Omental fat pad (tissue), 4 donors: Measurements from ENCODE around the gene SLC22A14. TPM values are rescaled to one million over a fixed set of nuclear protein-coding genes. Genes with fewer than 3 reads are reported as not detected.

Experiments used
- ATAC-seq: fragments of 150-250 bp; one replicate; pipeline ENCODE4 v1.9.1; 2016; ENCODE audit warnings: mild to moderate bottlenecking, moderate library complexity; ENCODE audit not compliant: low FRiP score
- DNase-seq: peaks from one replicate; pipeline ENCODE4 v3.0.0-alpha.2; 2019; ENCODE audit warnings: low spot score
- total RNA-seq, 4 donors: library from RNA; depleted of rRNA; stranded (reverse); fragments of >200 nt; gene quantifications; one replicate each; pipeline ENCODE4 v1.1.0, GENCODE V29; 2016
- TF ChIP-seq, protein P1 (sequence below), 3 donors: fragments of 450-650 bp; IDR thresholded peaks; one replicate each; pipeline ENCODE4 v1.5.1; 2016 to 2017; ENCODE audit warnings: antibody characterized with exemption in 3 of 3, mild to moderate bottlenecking in 3 of 3, moderate library complexity in 2 of 3

The SLC22A14 gene
- total RNA-seq, 4 donors from 2014 or later: 0.24 to 0.65 TPM; not detected in 2

DNA sequence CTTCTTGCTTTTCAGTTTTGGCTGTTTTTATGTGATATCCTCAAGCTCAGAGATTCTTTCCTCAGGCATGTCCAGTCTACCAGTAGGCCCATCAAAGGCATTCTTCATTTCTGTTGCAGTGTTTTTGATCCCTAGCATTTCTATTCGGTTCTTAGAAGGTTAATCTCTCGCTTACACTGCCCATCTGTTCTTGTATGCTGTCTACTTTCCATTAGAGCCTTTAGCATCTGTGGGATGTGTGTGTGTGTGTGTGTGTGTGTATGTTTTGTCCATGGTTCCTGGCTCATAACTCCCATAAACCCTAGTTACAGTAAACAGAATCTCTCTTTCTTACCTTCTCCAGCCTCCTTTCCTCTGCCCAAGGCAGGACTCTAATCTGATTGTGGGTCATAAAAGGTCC is 21.6 kb upstream of the SLC22A14 start:
- TF ChIP-seq, protein P1, sequence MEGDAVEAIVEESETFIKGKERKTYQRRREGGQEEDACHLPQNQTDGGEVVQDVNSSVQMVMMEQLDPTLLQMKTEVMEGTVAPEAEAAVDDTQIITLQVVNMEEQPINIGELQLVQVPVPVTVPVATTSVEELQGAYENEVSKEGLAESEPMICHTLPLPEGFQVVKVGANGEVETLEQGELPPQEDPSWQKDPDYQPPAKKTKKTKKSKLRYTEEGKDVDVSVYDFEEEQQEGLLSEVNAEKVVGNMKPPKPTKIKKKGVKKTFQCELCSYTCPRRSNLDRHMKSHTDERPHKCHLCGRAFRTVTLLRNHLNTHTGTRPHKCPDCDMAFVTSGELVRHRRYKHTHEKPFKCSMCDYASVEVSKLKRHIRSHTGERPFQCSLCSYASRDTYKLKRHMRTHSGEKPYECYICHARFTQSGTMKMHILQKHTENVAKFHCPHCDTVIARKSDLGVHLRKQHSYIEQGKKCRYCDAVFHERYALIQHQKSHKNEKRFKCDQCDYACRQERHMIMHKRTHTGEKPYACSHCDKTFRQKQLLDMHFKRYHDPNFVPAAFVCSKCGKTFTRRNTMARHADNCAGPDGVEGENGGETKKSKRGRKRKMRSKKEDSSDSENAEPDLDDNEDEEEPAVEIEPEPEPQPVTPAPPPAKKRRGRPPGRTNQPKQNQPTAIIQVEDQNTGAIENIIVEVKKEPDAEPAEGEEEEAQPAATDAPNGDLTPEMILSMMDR (IDR thresholded peaks at IDR 0.05): no peak
- DNase-seq (no peak), ATAC-seq (no peak)

DNA sequence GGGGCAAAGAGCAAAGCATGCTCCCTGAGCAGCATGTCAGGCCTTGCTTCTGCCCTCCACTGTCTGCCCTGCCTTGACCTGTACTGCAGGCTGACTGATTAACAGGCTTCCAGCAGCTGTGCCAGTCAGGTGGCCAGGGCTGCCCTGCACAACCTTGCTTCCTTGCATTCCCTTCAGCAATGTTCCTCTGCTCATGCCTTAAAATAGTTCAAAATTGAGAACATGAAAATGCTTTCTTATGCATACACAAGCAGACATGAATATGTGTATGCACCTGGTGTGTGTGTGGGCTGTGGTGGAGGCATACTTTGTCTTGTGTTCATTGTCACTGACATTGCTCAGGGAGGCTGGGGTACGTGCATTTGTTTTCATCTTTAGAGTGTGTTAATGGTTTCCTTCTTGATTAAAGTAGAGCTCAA is 17.7 kb upstream of the SLC22A14 start:
- TF ChIP-seq, protein P1 (IDR thresholded peaks at IDR 0.05): no peak
- DNase-seq (no peak), ATAC-seq (no peak)

DNA sequence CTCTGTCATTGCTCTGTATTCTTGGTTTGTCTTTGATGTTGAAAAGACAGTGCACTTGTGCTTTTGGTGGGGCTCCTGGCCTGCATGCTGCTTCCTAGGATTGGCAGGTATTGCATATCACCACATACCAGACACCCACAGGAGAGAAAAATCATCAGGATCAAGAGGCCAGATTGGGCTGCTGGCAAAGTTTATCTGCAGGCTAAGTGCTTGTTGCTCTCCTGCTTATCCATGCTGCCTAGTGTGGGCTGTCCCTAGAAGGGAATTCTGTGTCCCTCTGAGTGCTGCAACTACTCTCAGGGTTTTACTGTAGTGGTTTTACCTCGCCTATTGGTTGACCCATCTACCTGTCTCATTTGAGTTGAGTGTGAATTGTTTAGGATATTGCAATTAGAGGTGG is 17.3 kb upstream of the SLC22A14 start:
- no peak for ATAC-seq
- TF ChIP-seq, protein P1 (IDR thresholded peaks at IDR 0.05): no peak
- no peak for DNase-seq

DNA sequence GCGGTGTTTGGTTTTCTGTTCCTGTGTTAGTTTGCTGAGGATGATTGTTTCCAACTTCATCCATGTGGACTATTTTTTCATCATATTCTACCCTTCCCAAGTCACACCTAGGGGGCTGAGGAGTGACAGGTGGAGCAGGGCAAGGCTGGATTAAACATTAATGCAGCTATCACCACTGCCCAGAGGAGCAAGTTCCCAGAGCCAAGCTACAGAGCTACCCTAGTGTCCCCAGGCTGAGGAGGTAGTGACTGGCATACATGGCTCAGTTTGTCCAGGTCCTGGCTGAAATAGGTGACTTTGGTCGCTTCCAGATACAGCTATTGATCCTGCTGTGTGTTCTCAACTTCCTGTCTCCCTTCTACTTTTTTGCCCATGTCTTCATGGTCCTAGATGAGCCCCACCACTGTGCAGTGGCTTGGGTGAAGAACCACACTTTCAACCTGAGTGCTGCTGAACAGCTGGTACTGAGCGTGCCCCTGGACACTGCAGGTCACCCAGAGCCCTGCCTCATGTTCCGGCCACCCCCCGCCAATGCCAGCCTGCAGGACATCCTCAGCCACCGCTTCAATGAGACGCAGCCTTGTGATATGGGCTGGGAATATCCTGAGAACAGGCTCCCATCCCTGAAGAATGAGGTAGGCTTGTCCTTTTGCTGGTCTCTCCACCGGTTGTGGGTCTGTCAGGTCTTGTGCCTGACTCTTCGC is 16.3 kb upstream of the SLC22A14 start, which contains the start of gene SLC22A13:
TSS of gene SLC22A13 (plus strand) at position 209 of the 704 bp plus-strand sequence. CDS start at position 258, 49 bp downstream.
- no peak for ATAC-seq
- no peak for DNase-seq
- TF ChIP-seq, protein P1 (IDR thresholded peaks at IDR 0.05): no peak

DNA sequence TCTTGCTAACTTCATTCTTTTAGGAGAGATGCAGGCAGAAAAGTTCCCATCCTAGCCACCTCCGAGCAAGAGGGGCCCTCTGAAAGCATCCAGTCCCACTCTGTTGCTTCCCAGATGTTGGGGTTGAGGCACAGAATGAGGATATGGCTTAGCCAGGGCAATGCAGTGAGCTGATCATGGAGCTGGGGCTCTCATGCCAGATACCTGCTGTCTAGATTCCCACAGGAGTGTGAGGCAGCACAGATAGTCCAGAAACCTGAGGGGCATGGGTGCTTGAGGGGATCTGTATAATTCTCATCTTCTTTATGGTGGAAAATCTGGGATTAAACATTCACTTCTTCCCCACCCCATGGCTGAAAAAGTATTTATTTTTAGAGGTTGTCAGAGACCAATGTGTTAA is 15.3 kb upstream of the SLC22A14 start:
- ATAC-seq (no peak), DNase-seq (no peak)
- TF ChIP-seq, protein P1 (IDR thresholded peaks at IDR 0.05): no peak

DNA sequence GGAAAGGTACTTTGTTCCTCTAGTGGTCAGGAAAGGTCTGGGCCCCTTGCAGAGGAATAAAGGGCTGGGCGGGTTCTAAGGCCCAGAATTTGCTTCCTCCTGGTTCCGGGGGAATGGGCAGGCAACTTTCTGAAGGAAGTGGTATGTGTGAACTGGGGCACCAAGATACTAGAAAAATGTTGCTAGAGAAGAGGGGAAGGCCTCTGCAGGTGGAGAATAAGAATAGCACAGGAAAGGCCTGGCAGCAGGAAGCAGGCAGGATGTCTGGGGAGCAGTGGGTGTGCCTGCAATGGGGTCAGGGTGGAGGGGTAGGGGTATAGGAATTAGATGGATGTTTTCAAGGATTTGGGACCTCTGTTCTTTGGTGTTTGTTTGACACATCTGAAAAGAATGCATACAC is 14.4 kb upstream of the SLC22A14 start:
- ATAC-seq: no peak
- TF ChIP-seq, protein P1 (IDR thresholded peaks at IDR 0.05): no peak
- no peak for DNase-seq

DNA sequence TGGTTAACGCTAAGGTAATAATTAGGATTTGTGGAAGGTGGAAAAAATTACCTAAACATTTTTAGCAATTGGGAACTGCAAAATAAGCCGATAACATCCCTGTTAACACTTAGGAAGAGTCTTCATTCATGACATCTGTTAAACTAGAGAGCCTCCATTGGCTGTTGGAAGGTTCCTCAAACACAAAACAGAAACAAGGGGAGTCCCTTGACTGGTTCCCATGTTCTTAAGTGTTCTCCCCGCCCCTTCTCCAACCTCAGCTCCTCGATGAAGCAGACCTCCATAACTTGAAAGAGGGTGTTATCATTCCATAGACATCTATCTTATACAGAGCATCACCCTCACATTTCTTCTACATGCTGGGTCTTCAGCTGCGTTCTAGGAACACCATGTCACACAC is 14.0 kb upstream of the SLC22A14 start:
- DNase-seq: no peak
- no peak for ATAC-seq
- TF ChIP-seq, protein P1 (IDR thresholded peaks at IDR 0.05): no peak
